Cardiac muscle cell (in vitro differentiated cells and primary cell): Measurements from ENCODE around the gene FOXL3. TPM values are rescaled to one million over a fixed set of nuclear protein-coding genes. Genes with fewer than 3 reads are reported as not detected.

Experiments used
- DNase-seq, 2 donors: peaks; one replicate each; pipeline versions ENCODE4 v3.0.0 to v3.0.0-alpha.2; 2010 to 2017; ENCODE audit warnings: low read depth in 1 of 2, low spot score in 1 of 2
- H3K27ac ChIP-seq: fragments of 200-600 bp; sonication (generic); 2 replicates; pipeline ENCODE4 v1.5.1; 2016
- H3K27me3 ChIP-seq: fragments of 200-600 bp; sonication (generic); 2 replicates; pipeline ENCODE4 v1.6.0; 2016; ENCODE audit warnings: control low read depth
- H3K36me3 ChIP-seq: fragments of 200-600 bp; sonication (generic); 2 replicates; pipeline ENCODE4 v1.5.1; 2016; ENCODE audit warnings: control low read depth
- H3K4me1 ChIP-seq: fragments of 200-600 bp; sonication (generic); 2 replicates; pipeline ENCODE4 v1.8.1; 2017; ENCODE audit warnings: low read depth, mild to moderate bottlenecking, mixed run types
- H3K4me3 ChIP-seq: fragments of 200-600 bp; sonication (generic); 2 replicates; pipeline ENCODE4 v1.5.1; 2016; ENCODE audit warnings: mild to moderate bottlenecking
- H3K9me3 ChIP-seq: fragments of 200-600 bp; sonication (generic); 2 replicates; pipeline ENCODE4 v1.5.1; 2017; ENCODE audit warnings: low read depth, mild to moderate bottlenecking, control low read depth
- polyA plus RNA-seq: library from polyadenylated mRNA; unstranded; fragments of >200 nt; fragmentation: Nextera tagmentation; extraction: Ambion mirVana; gene quantifications from 2 replicates; pipeline ENCODE4 v1.2.1, GENCODE V29; 2016
- total RNA-seq: library from RNA; depleted of rRNA; stranded (reverse); fragments of >200 nt; gene quantifications from 2 replicates; pipeline ENCODE4 v1.2.3, GENCODE V29; 2016
- TF ChIP-seq, protein P1 (sequence below): IDR thresholded peaks from 2 replicates; pipeline ENCODE4 v1.5.1; 2012; ENCODE audit warnings: low read depth, mild to moderate bottlenecking, low read length

FOXL3 gene
- total and polyA plus RNA-seq, 2 experiments from 2014 or later: not detected

DNA sequence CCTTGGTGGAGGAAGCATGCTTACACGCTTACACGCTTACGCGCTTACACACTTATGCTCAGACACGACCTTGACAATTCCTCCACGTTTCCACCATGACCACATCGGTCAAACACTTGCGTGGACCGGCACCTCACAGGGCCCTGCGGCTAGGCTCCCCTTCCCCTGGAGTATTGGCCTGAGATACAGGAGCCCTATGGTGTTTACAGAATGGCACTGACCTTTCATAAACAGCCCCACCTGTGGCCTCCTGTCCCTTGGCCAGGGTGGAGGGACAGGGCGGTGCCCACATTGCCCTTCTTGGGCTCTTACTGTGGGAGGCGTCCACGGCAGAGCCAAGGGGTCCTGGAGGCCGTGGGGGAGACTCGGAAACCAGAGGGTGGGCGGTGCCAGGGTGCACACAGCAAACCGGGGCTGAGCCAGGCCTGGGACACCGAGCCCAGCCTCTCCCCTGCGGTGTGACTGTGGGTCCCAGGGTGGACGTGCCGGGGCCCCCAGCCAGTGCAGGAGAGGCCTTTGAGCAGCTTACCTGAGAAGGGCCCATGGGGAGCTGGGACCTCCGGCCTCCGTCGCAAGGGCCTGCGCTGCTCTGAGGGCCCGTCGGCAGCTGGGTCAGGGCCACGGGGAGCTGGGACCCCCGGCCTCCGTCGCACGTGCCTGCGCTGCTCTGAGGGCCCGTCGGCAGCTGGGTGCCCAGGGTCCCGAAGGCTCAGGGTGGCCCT lies 44.2 kb upstream of the FOXL3 start:
- H3K27ac ChIP-seq: no peak overlapping the region
- no peak overlapping the region for H3K4me3 ChIP-seq
- H3K27me3 ChIP-seq: no peaks in the 10 kb centered on the region
- H3K4me1 ChIP-seq: no peaks in the 10 kb centered on the region
- DNase-seq: no peak
- H3K36me3 ChIP-seq: no peaks in the 10 kb centered on the region
- TF ChIP-seq, protein P1, sequence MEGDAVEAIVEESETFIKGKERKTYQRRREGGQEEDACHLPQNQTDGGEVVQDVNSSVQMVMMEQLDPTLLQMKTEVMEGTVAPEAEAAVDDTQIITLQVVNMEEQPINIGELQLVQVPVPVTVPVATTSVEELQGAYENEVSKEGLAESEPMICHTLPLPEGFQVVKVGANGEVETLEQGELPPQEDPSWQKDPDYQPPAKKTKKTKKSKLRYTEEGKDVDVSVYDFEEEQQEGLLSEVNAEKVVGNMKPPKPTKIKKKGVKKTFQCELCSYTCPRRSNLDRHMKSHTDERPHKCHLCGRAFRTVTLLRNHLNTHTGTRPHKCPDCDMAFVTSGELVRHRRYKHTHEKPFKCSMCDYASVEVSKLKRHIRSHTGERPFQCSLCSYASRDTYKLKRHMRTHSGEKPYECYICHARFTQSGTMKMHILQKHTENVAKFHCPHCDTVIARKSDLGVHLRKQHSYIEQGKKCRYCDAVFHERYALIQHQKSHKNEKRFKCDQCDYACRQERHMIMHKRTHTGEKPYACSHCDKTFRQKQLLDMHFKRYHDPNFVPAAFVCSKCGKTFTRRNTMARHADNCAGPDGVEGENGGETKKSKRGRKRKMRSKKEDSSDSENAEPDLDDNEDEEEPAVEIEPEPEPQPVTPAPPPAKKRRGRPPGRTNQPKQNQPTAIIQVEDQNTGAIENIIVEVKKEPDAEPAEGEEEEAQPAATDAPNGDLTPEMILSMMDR: no peak
- H3K9me3 ChIP-seq: no peaks in the 10 kb centered on the region

DNA sequence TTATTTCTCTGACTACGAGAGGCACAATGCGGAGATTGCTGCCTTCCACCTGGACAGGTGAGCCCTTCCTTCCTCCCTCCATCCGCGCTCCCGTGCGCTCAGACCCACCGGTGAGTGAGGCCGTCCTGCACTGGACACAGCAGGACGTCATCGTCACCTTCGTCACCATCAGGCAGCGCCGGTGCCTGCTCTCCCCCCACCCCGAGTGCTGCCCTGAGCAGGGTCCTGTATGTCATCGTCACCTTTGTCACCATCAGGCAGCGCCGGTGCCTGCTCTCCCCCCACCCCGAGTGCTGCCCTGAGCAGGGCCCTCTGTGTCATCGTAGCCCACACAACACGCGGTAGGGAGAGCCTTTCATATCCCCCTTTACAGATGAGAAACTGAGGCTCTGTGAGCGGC lies 43.5 kb upstream of the FOXL3 start:
- TF ChIP-seq, protein P1: no peak
- Histone ChIP-seq H3K36me3 (no peaks in the 10 kb centered on the region), H3K9me3 (no peaks in the 10 kb centered on the region), H3K27ac (no peak overlapping the region), H3K4me1 (no peaks in the 10 kb centered on the region), H3K27me3 (no peaks in the 10 kb centered on the region), H3K4me3 (no peak overlapping the region)
- no peak for DNase-seq

DNA sequence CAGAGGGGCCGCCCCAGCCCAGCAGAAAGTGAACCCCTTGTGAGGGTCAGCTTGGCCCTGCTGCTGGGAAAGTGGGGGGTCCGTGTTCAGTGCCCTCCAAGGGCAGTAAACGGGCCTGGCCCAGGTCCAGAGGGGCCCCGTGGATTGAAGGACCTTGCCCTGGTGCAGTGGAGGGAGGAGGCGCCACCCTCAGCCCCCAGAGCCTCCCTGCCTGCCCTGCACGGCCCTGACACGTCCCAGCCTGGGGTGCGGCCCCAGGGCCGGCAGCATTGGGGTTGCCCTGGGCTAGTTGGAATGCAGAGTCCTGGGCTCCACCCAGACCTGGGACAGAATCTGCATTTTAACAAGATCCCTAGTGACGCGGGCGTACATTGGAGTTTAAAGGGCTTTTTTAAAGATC lies 42.8 kb upstream of the FOXL3 start:
- Histone ChIP-seq H3K27ac (no peak overlapping the region), H3K27me3 (no peaks in the 10 kb centered on the region), H3K36me3 (no peaks in the 10 kb centered on the region), H3K4me3 (no peak overlapping the region), H3K4me1 (no peaks in the 10 kb centered on the region), H3K9me3 (no peaks in the 10 kb centered on the region)
- TF ChIP-seq, protein P1: no peak
- no peak for DNase-seq

DNA sequence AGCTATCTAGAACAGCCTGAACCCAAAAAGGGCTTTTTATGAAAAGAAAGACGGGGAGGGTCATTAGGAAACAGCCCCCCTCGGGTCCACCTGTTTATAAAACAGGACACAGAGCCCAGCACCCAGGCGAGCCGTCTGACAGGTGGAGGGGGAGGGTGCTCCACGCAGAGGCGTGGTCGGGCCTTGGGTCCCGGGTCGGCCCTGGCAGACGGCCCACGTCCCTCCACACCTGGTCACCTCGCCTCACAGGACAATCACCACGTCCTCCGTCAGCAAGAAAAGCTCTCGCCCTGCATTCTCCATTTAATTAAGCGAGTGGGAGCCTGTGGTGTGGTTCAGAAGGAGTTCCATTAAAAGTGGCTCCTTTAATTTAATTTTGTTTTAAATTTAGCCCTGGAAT lies 42.3 kb upstream of the FOXL3 start:
- DNase-seq: no peak
- H3K36me3 ChIP-seq: no peaks in the 10 kb centered on the region
- no peaks in the 10 kb centered on the region for H3K4me1 ChIP-seq
- H3K4me3 ChIP-seq: no peak overlapping the region
- no peaks in the 10 kb centered on the region for H3K9me3 ChIP-seq
- H3K27ac ChIP-seq: no peak overlapping the region
- no peaks in the 10 kb centered on the region for H3K27me3 ChIP-seq
- TF ChIP-seq, protein P1: no peak

DNA sequence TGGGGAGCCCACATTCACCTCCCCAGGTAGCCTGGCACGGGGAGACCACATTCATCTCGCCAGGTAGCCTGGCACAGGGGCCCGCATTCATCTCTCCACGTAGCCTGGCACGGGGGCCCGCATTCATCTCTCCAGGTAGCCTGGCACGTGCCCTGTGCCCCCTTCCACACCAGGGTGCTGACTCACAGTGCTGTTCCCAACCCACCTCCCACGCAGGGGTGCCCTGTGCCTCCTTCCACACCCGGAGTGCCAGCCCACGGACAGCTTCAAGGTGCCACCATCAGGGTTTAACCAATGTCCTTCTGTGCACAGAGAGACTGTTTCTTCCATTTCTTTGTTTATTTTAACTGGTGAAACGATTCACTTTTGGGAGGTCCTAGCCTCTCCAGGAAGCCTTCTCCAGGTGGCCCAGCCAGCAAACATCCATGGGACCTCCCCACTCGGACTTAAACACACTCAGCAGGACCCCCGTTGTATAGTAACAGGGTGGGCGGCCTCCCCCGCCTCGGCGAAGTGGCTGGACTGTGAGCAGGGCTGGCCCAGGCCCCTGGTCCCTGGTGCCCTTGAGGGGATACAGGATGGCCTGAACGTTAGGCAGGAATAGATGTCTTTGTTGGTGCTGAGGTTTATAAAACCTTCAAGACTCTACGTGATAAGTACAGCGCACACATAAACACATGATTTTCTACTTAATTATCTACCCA lies 41.1 kb upstream of the FOXL3 start:
- H3K36me3 ChIP-seq: no peaks in the 10 kb centered on the region
- no peaks in the 10 kb centered on the region for H3K9me3 ChIP-seq
- no peak overlapping the region for H3K4me3 ChIP-seq
- DNase-seq: no peak
- no peak overlapping the region for H3K27ac ChIP-seq
- H3K4me1 ChIP-seq: no peaks in the 10 kb centered on the region
- TF ChIP-seq, protein P1: no peak
- H3K27me3 ChIP-seq: no peaks in the 10 kb centered on the region
